HG03575 (cell line): ENCODE data around the gene HERPUD1.

Source experiments
- ATAC-seq: cut with Tn5 transposase; IDR thresholded peaks from one replicate; pipeline ENCODE4 v1.9.1; 2021; ENCODE audit not compliant: unreplicated experiment, insufficient number of reproducible peaks, low FRiP score; ENCODE audit errors: extremely low read depth

Gene HERPUD1

DNA sequence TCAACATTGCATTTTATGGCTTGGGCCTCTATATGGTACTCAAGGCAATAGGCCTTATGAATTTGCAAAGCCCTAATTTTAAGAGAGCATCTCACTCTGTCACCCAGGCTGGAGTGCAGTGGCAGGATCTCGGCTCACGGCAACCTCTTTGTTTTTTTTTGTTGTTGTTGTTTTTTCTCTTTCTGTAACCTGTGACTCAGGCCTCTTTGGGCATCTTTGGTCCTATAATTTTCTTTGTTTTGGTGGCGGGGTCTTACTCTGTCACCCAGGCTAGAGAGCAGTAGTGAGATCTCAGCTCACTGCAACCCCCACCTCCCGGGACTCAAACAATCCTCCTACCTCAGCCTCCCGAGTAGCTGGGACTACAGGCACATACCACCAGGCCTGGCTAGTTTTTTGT, 21.8 kb upstream of the HERPUD1 start:
- no peak for ATAC-seq

DNA sequence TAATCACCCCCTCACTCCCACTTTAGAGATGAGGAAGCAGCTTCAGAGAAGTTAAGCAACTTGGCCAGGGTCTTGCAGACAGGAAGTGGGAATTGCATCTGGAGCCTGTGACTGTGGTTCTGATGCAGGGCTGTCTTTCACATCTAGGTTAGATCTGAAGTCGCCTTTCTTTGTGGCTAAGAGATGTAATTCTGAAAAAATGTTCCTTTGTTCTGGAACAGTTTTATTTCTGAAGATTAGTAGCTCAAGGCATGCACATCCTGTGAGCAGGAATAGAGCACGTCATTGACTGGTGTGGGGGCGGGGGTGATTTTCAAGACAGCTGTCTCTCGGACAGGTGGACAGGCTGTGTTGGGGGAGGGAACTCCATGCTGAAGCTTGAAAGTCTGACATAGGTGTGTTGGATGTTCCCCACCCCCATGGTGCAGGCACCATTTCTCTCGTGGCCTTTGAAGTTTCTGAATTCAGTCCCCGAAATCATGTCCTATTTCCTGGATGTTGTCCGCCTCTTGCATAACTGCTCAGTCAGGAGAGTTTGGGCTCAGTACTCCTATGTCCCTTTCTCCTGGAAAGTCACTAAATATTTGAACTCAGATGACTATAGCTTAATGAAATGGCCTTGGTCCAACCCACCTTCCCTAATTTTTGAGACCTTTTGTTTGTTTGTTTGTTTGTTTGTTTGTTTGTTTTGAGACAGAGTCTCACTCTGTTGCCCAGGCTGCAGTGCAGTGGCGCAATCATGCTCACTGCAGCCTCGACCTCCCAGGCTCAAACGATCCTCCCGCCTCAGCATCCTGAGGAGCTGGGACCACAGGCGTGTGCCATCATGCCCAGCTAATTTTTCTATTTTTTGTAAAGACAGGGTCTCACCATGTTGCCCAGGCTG, 21.0 kb upstream of the HERPUD1 start:
- no peak for ATAC-seq

- no peak for ATAC-seq
Observed at GRCh38 chr16:56911771-56912571, 20.0 kb upstream of the HERPUD1 start.

DNA sequence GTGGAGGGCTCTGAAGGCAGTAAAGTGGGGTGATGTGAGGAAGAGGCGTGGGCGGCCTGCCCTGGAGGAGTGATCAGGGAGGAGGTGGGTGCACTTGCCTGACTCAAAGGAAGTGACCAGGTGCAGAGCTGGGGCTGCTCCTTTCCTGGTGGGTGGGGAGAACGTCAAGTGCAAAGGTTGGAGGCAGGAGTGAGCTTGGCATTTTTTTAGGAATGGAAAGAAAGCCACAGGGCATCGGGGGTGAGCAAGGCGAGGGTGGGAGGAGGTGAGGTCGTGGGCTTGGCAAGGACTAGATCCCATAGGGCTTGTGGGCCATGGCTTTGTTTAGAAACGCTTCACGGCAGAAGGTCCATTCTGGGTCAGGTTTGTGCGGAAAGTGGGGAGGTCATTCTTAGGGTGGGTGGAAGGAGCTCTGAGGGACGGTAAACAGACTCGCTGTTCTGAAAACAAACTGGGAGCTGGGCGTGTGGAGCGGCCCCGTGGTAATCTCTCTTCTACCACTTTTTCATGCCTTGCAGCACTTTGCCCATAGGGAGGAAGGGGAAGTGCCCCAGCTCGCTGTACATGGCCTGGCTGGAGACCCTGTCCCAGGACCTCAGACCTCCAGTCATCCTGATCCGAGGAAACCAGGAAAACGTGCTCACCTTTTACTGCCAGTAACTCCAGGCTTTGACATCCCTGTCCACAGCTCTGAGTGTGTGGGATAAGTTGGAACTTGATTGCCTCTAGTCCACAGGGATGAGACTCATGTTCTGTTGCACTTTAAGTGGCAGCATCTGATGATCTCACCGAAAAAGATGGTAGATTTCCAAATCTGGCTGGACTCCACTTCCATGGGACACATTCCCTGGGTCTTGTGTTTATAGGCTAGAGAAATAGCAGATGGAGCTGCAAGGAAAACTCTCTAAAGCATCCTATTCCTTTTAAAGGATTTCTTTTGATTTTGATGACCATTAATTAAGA, 18.9 kb upstream of the HERPUD1 start:
- ATAC-seq = no peak

- no peak for ATAC-seq
Observed at GRCh38 chr16:56914896-56915295, 17.0 kb upstream of the HERPUD1 start.

GRCh38 chr16:56915336-56916119, 16.4 kb upstream of the HERPUD1 start:
- no peak for ATAC-seq

DNA sequence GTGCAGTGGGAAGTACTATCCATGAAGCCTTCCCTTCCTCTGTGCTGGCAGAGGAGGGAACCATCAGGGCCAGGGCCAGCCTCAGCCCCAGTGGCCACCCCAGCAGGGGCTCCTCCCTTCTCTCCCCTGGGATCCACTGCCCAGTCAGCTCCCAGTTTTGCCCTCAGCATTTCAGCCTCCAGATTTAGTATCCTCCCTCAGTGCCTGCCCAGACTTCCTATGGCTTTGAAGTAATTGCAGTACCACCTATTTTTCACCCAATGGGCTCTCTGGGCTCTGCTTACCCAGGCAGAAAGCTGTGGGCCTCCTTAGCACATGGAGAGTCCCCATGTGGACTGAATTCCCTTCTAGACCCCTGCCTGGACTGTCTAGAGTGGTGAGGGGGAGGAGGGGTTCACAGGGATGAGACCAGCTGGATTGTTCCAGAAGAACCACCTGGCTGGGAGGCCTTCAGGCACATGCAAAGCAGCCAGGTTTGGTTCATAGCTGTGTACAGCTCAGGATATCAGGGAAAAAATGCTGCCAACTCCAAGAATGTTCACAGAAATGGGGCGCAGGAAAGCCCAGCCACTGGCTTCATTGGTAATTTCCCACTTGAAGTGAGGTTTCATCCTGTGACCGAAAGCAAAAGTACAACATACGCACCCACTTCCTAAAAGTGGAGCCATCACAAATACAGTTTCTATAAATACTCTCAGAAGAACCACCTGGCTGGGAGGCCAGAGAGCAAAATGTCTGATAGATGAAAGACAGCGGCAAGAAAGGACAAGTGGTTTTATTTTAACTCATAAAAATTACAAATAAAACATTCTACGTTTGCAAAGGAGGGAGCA, 15.2 kb upstream of the HERPUD1 start:
- ATAC-seq = peak; percentile 80

GRCh38 chr16:56918467-56919012, 13.4 kb upstream of the HERPUD1 start:
- ATAC-seq = no peak

DNA sequence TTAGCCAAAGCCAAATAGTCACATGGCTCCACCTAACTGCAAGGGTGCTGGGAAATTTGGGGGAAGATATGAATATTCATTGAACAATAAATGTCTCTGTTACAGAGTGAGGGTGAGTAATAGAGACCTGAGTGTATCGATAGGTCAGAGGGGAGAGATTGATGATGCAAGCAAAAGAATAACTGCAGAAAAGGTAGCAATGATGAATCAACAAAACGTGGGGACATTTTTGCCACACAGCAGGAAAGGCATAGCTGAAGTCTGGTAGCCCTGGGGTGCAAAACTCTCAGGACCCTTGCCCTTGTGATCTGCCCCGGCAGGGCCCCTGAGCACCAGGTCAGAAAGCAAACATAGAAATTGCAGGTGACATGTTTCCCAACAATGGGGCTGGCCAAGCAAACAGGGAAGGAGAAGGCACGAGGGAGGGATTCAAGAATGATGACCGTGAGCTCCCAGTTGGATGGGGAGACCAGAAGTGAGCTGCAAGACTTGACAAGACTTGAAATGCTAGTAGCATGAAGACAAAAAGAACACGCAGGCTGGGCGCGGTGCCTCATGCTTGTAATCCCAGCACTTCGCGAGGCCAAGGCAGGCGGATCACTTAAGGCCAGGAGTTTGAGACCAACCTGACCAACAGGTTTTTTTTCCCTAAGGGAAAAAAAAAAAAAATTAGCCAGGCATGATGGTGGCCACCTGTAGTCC, 12.7 kb upstream of the HERPUD1 start:
- ATAC-seq = no peak

DNA sequence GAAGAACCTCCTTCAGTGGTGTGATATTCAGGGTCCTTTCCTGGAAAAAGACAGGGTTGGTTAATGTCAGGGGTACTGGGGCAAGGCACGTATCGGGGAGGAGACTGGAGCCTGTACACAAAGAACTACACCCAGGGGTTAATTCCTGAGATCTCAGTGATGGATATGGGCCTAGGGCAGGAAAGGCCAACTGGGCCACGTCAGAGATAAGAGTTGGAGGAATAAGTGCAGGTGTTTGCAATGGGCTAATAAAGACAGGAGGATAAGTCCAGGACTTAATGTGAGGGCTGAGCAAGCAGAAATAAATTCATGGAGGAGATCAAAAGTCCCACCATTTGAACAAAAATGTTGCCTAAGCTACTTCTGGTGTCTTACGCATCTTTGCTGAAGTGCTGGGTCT, 10.4 kb upstream of the HERPUD1 start:
- no peak for ATAC-seq

DNA sequence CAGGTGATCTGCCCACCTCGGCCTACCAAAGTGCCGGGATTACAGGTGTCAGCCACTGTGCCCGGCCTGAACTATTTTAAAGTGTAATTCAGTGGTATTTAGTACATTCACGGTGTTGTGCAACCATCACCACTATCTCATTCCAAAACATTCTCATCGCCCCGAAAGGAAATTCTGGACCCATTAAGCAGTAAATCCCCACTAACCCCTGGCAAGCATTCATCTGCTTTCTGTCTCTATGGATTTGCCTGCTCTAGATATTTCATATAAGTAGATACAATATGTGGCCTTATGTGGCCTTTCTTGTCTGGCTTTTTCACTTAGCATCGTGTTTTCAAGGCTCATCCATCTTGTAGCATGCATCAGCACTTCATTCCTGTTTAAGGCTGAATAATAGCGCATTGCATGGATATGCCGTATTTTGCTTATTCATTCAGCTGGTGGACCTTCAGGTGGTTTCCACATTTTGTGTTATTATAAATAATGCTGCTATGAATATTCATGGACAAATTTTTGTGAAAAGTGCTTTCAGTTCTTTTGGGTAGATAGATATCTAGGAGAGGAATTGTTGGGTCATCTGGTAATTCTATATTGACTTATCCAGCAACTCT, 8.4 kb upstream of the HERPUD1 start:
- ATAC-seq = no peak

- no peak for ATAC-seq
Observed at GRCh38 chr16:56927471-56927870, 4.5 kb upstream of the HERPUD1 start.

GRCh38 chr16:56929639-56930038, 2.3 kb upstream of the HERPUD1 start:
- ATAC-seq = no peak

- ATAC-seq = no peak
Observed at GRCh38 chr16:56930486-56931270, 1.3 kb upstream of the HERPUD1 start.

DNA sequence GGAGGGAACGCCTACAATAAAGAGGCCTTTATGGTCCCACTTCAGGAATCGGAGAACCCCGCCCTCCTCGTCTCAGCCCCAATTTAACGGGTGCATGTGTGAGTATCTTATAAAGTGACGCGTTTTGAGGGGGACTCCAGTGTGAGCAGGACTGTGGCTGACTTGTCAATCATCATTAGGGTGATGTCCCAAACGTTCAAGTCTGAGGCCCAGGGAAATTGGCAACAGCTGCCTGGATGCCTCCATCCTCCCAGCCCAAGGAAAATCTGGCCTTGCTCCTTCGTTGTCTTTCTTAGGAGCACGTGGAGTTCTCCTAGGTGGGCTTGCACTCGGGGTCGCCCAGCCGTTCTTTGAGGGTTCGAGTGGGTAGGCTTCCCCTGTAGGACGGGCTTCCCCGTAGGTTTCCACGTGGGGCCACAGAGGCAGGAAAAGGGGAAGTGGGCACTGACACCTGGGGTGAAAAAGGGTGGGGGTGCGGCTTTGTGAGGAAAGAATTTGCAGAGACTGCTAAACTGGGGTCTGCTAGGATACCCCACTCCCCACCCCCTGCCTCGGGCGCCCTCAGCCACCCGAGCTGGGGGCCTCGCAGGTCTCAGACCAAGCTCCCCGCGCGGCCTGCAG, 561 bp upstream of the HERPUD1 start:
- ATAC-seq = peak; percentile 32
